Transverse colon (tissue), 4 donors: ENCODE measurements around the gene ZNF622. TPM values are rescaled to one million over a fixed set of nuclear protein-coding genes. Genes with fewer than 3 reads are reported as not detected.

ENCODE experiments used
- DNase-seq: peaks from one replicate; pipeline ENCODE4 v3.0.0-alpha.2; 2019
- H3K27ac ChIP-seq, 4 donors: fragments of 200-600 bp; sonication (generic); 2 replicates each; pipeline ENCODE4 v1.5.1; 2016 to 2018; ENCODE audit warnings: inconsistent platforms in 4 of 4
- H3K27me3 ChIP-seq: fragments of 200-600 bp; sonication (generic); 2 replicates; pipeline ENCODE4 v1.5.1; 2017; ENCODE audit warnings: inconsistent platforms
- H3K36me3 ChIP-seq, 4 donors: fragments of 200-600 bp; sonication (generic); 2 replicates each; pipeline ENCODE4 v1.5.1; 2017 to 2019; ENCODE audit warnings: inconsistent platforms in 4 of 4
- H3K4me1 ChIP-seq, 4 donors: fragments of 200-600 bp; sonication (generic); 2 replicates each; pipeline ENCODE4 v1.5.1; 2017 to 2020; ENCODE audit warnings: inconsistent platforms in 4 of 4
- H3K4me3 ChIP-seq, 4 donors: fragments of 200-600 bp; sonication (generic); 1 replicate in 1 of 4; 2 replicates in 3 of 4; pipeline versions ENCODE4 v1.5.1 to v1.6.1; 2017 to 2019; ENCODE audit warnings: inconsistent platforms in 4 of 4
- H3K9me3 ChIP-seq, 2 donors: fragments of 200-600 bp; sonication (generic); 2 replicates each; pipeline ENCODE4 v1.5.1; 2017 to 2019; ENCODE audit warnings: inconsistent platforms in 2 of 2
- CTCF ChIP-seq, 5 experiments: fragments of 200-600 bp in 3 of 5; fragments of 450-650 bp in 2 of 5; sonication (generic) in 3 of 5; IDR thresholded peaks; 1 replicate in 2 of 5; 2 replicates in 3 of 5; pipeline ENCODE4 v1.5.1; 2016 to 2017; ENCODE audit warnings: antibody characterized with exemption in 5 of 5, inconsistent platforms in 3 of 5, mild to moderate bottlenecking in 2 of 5, moderate library complexity in 1 of 5
- EP300 ChIP-seq: sonication (generic); formaldehyde crosslinking; IDR thresholded peaks from one replicate; pipeline ENCODE4 v1.6.1; 2017; ENCODE audit warnings: antibody characterized with exemption, low read depth
- POLR2A ChIP-seq: fragments of 450-650 bp; IDR thresholded peaks from one replicate; pipeline ENCODE4 v1.6.1; 2016; ENCODE audit warnings: antibody characterized with exemption, mild to moderate bottlenecking, moderate library complexity
- POLR2AphosphoS5 ChIP-seq, 3 donors: sonication (generic); formaldehyde crosslinking; IDR thresholded peaks; one replicate each; pipeline ENCODE4 v1.6.1; 2016; ENCODE audit warnings: antibody characterized with exemption in 3 of 3
- WGBS, 2 donors: methylation state at CpG; one replicate each; pipeline ENCODE4 v1.1.5; 2018; ENCODE audit warnings: low coverage in 1 of 2; 5-methylcytosine and 5-hydroxymethylcytosine counted together
- in situ Hi-C, 4 donors: fragments of 200-750 bp; cut with MboI; loops; one replicate each; pipeline versions ENCODE4 v1.15.0 to v1.15.1; 2017; ENCODE audit warnings: low sequenced_read_pairs in 3 of 4, low pct_ligation_motif_present in 1 of 4, low pct_unique_long_range_greater_than_20kb in 1 of 4
- intact Hi-C: fragments of 100-400 bp; cut with DNase I; formaldehyde crosslinking; loops from one replicate; pipeline ENCODE4 v1.15.1; 2023; ENCODE audit warnings: low total_unique reads
- total RNA-seq, 4 donors: library from RNA; depleted of rRNA; stranded (reverse); fragments of >200 nt; gene quantifications; one replicate each; pipeline ENCODE4 v1.1.0, GENCODE V29; 2016

ZNF622 gene
- total RNA-seq, 4 donors from 2014 or later = 21.3 to 137 (median 48.2) TPM

- intact Hi-C loops = no loop called here
- Histone ChIP-seq H3K27ac (no peak overlapping the region), H3K4me3 (no peak overlapping the region), H3K36me3 (no peaks in the 10 kb centered on the region), H3K4me1 (no peaks in the 10 kb centered on the region), H3K27me3 (no peaks in the 10 kb centered on the region), H3K9me3 (no peaks in the 10 kb centered on the region)
- TF ChIP-seq POLR2A (no peak), CTCF (IDR thresholded peaks at IDR 0.05) (no peak), POLR2AphosphoS5 (IDR thresholded peaks at IDR 0.05) (no peak), EP300 (no peak)
- DNase-seq = no peak
- in situ Hi-C loops = no loop called here
- WGBS, 2 donors = 92% methylated on average over 7 of the region's 7 CpGs
These were observed 35.1 kb downstream of the ZNF622 start for GRCh38 chr5:16430349-16431089.

DNA sequence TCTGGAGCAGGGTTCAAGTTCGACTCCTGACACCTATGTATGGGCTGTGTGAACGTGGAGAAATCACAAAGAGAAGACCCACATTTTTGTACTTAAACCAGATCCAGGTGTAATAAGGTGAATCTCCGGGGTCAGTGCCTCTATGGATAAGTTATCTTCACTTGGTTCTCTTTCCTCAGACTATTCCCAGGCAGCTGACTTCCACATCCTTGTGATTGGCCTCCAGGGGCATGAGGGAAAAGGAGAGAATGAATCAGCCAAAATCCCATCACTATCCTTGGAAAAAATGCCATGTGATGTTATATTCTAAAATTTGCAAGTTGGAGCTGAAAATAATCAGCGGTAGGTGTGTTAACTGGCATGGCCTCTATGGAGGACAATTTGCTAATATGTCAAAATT, 37.2 kb downstream of the ZNF622 start:
- DNase-seq = no peak
- intact Hi-C loops = no loop called here
- TF ChIP-seq POLR2AphosphoS5 (IDR thresholded peaks at IDR 0.05) (no peak), EP300 (no peak), CTCF (IDR thresholded peaks at IDR 0.05) (no peak), POLR2A (no peak)
- Histone ChIP-seq H3K27ac (no peak overlapping the region), H3K4me1 (no peaks in the 10 kb centered on the region), H3K36me3 (no peaks in the 10 kb centered on the region), H3K4me3 (no peak overlapping the region), H3K27me3 (no peaks in the 10 kb centered on the region), H3K9me3 (no peaks in the 10 kb centered on the region)
- in situ Hi-C loops = no loop called here
- 83 to 84% methylated on average over 1 to 4 of the region's 4 CpGs for WGBS, 2 donors

DNA sequence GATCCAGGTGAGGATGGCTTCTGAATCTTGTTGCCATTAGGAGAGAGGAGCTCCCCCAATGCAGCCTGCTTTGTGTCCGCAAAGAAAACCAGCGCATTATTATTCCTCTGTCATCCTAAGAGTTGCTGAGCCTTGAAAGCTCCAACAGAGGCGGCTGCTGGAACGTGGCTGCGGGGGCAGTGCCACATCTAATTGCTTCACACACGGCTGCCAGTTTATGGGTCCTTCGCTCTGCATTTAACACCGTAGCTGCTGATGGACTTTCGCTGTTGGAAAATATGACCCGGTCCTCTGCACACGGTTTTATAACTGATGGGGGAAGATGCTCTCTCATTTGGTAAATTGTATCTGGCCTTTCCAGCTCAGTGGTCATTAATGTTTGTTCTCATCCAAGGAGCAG, 38.0 kb downstream of the ZNF622 start:
- Histone ChIP-seq H3K27ac (no peak overlapping the region), H3K36me3 (no peaks in the 10 kb centered on the region), H3K9me3 (no peaks in the 10 kb centered on the region), H3K4me3 (no peak overlapping the region), H3K4me1 (no peaks in the 10 kb centered on the region), H3K27me3 (no peaks in the 10 kb centered on the region)
- no peak for DNase-seq
- WGBS, 2 donors = 66% methylated on average over 11 of the region's 11 CpGs; no CpG with 5 or more reads in 1 of the 2 donors
- TF ChIP-seq CTCF (IDR thresholded peaks at IDR 0.05) (no peak), EP300 (no peak), POLR2AphosphoS5 (IDR thresholded peaks at IDR 0.05) (no peak), POLR2A (no peak)
- in situ Hi-C loops = no loop called here
- intact Hi-C loops = no loop called here

DNA sequence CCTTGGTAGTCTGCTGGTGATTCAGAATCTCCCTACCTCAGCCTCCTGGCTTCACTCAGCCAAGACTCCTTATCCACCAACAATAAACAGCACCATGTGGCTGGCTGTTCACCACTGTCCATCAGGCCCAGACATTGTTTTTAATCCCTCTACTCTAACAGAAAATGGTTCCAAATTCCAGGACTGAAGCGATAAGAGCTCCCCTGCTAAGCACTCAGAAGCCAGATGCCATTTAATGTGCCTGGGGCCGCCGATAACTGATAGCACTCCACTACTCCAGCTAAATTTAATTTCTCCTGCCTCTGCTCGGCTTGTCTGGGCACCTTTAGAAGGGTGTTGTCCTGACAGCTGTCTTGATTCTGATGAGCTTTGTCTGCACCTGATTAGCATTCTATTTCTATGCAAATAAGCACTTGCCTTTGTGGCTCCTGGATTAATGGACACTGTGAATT, 47.1 kb downstream of the ZNF622 start:
- DNase-seq = no peak
- no peak overlapping the region for H3K4me3 ChIP-seq
- in situ Hi-C loops = no loop called here
- H3K4me1 ChIP-seq = no peaks in the 10 kb centered on the region
- H3K36me3 ChIP-seq = no peaks in the 10 kb centered on the region
- TF ChIP-seq EP300 (no peak), POLR2A (no peak), POLR2AphosphoS5 (IDR thresholded peaks at IDR 0.05) (no peak), CTCF (IDR thresholded peaks at IDR 0.05) (no peak)
- WGBS, 2 donors = 77% methylated on average over 4 of the region's 4 CpGs
- H3K9me3 ChIP-seq = no peaks in the 10 kb centered on the region
- intact Hi-C loops = no loop called here
- no peak overlapping the region for H3K27ac ChIP-seq
- H3K27me3 ChIP-seq = no peaks in the 10 kb centered on the region
